Pancreas (tissue), 10 donors: ENCODE results near the gene ETS2. TPM values are rescaled to one million over a fixed set of nuclear protein-coding genes. Genes with fewer than 3 reads are reported as not detected.

Source experiments
- ATAC-seq, 4 donors: fragments of 200-7000 bp; cut with Tn5 transposase; one replicate each; pipeline versions ENCODE4 v1.8.0 to v1.9.1; 2020; ENCODE audit warnings: mild to moderate bottlenecking in 4 of 4, moderate library complexity in 4 of 4
- DNase-seq, 6 donors: peaks; one replicate each; pipeline ENCODE4 v3.0.0-alpha.2; 2020
- FAIRE-seq: peaks from 2 replicates; lab custom pipeline; 2012; peaks lifted over from hg19 to GRCh38; lab: Jason Lieb, UNC
- H3K27ac ChIP-seq, 4 donors: fragments of 200-600 bp; sonication (generic); 1 replicate in 3 of 4; 2 replicates in 1 of 4; pipeline versions ENCODE4 v1.5.0 to v1.8.0; 2020
- H3K27me3 ChIP-seq, 4 donors: fragments of 200-600 bp; one replicate each; pipeline ENCODE4 v1.8.0; 2021
- H3K36me3 ChIP-seq, 3 donors: fragments of 200-600 bp; sonication (generic) in 1 of 3; one replicate each; pipeline versions ENCODE4 v1.5.0 to v1.8.0; 2020 to 2021
- H3K4me1 ChIP-seq, 3 donors: fragments of 200-600 bp; one replicate each; pipeline ENCODE4 v1.8.0; 2021
- H3K4me3 ChIP-seq, 4 donors: fragments of 200-600 bp; sonication (generic) in 2 of 4; one replicate each; pipeline versions ENCODE4 v1.5.0 to v1.8.0; 2020 to 2021
- H3K9me3 ChIP-seq, 4 donors: fragments of 200-600 bp; one replicate each; pipeline ENCODE4 v1.8.0; 2021
- WGBS, 2 donors: extraction: QIAGEN DNeasy Blood & Tissue Kit; methylation state at CpG; one replicate each; pipeline ENCODE4 v1.1.7; 2013; 5-methylcytosine and 5-hydroxymethylcytosine counted together
- intact Hi-C, 3 donors: fragments of 100-400 bp; cut with DNase I; formaldehyde crosslinking; loops; one replicate each; pipeline versions ENCODE4 v1.11.1 to v1.14.2; 2022
- polyA plus RNA-seq, 2 donors: library from polyadenylated mRNA; stranded (reverse); fragments of 200-250 nt; gene quantifications; one replicate each; pipeline ENCODE4 v1.2.3, GENCODE V29; 2013
- total RNA-seq, 6 donors: library from RNA; stranded (reverse); fragmentation: NEBNext Ultra II Directional in 4 of 6; extraction: Animal tissue kit (Norgen Biotek cat#: 25700) in 4 of 6; gene quantifications; one replicate each; pipeline versions ENCODE4 v1.2.1 to v1.2.4, GENCODE V29; 2021 to 2023
- TF ChIP-seq, protein P1 (sequence below), 4 donors: fragments of 200-600 bp; sonication (generic) in 3 of 4; IDR thresholded peaks; one replicate each; pipeline versions ENCODE4 v1.5.0 to v1.8.0; 2021; ENCODE audit warnings: antibody characterized with exemption in 4 of 4
- donor health status: healthy with polysubstance abuse.
- donor health status: DM: no; HTN: no; CAD: no; lungs with moderate emphysema.
- donor health status: DM: no; HTN: no; CAD: no.
- donor health status: control.
- donor health status: control.
- donor health status: Bipolar disorder and iron deficiency.
- donor health status: DM: yes; HTN: yes; CAD: no.
- donor health status: DM: no; HTN: no; CAD: no.
- donor health status: DM: no; HTN: no; CAD: no.
- donor health status: DM: yes; HTN: yes; CAD: no.

The ETS2 gene
- 10 to 100 TPM; 11.6 to 30.0 (median 17.9) TPM for total RNA-seq
- 10 to 100 TPM; 10.6 to 26.3 TPM for polyA plus RNA-seq

DNA sequence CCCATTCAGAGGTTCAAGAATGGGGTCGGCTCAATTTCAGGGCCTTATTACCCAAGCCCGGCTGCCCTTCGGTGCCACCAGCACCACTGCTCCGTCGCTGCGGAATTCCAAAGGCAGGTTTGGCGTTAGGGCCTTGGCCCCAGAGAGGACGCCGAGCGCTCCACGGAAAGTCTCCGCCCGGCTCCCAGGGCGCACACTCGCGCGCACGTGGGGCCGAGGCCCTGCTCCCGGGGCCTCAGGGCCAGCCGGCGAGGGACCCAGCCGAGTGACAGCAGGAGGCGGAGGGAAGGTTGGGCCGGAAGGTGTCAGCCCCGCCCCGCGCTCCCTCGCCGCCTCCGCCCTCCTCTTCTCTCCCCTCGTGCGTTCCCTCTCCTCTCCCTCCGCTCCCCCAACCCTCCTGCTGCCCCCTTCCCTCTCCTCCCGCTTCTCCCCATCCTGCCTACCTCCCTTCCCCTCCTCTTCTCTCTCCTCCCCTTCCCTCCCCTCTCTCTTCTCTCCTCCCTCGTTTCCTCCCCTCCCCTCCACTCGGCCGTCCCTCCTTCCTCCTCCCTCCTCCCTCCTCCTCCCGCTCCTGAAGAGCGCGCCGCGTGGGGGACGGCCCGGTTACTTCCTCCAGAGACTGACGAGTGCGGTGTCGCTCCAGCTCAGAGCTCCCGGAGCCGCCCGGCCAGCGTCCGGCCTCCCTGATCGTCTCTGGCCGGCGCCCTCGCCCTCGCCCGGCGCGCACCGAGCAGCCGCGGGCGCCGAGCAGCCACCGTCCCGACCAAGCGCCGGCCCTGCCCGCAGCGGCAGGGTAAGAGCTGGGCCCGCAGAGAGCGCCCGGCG lies at the start of gene ETS2:
TSS of gene ETS2 (plus strand) at position 602 of the 825 bp plus-strand sequence. CDS start 4,106 bp downstream, outside the sequence.
- H3K4me3 ChIP-seq = peak within 1 kb of the TSS; percentile 66 to 87 (median 76)
- 1% methylated on average over 49 to 76 of the region's 76 CpGs for WGBS, 2 donors
- H3K27me3 ChIP-seq = no peaks in the 10 kb centered on the region
- FAIRE-seq = no peak
- TF ChIP-seq, protein P1, sequence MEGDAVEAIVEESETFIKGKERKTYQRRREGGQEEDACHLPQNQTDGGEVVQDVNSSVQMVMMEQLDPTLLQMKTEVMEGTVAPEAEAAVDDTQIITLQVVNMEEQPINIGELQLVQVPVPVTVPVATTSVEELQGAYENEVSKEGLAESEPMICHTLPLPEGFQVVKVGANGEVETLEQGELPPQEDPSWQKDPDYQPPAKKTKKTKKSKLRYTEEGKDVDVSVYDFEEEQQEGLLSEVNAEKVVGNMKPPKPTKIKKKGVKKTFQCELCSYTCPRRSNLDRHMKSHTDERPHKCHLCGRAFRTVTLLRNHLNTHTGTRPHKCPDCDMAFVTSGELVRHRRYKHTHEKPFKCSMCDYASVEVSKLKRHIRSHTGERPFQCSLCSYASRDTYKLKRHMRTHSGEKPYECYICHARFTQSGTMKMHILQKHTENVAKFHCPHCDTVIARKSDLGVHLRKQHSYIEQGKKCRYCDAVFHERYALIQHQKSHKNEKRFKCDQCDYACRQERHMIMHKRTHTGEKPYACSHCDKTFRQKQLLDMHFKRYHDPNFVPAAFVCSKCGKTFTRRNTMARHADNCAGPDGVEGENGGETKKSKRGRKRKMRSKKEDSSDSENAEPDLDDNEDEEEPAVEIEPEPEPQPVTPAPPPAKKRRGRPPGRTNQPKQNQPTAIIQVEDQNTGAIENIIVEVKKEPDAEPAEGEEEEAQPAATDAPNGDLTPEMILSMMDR (IDR thresholded peaks at IDR 0.05) = peak in 1 of 4 donors; percentile 3
- peak; percentile 87 to 94 (median 91) for DNase-seq
- peak within 1 kb of the TSS; percentile 56 to 90 (median 87) for H3K27ac ChIP-seq
- H3K9me3 ChIP-seq = no peaks in the 10 kb centered on the region
- intact Hi-C loops = loop anchor here in 1 of 3 donors (10.0 kb wide), 1 partner anchor 71 kb away; no protein-coding TSS in a partner anchor
- no peaks in the 10 kb centered on the region for H3K36me3 ChIP-seq
- H3K4me1 ChIP-seq = no peaks in the 10 kb centered on the region
- ATAC-seq = peak; percentile 87 to 93 (median 89)

- no peak overlapping the region for H3K4me3 ChIP-seq
- intact Hi-C loops = no loop called here
- TF ChIP-seq, protein P1 (IDR thresholded peaks at IDR 0.05) = no peak
- no peaks in the 10 kb centered on the region for H3K36me3 ChIP-seq
- FAIRE-seq (no peak), ATAC-seq (no peak), DNase-seq (no peak)
- no peaks in the 10 kb centered on the region for H3K9me3 ChIP-seq
- H3K27ac ChIP-seq = no peak overlapping the region
- no peaks in the 10 kb centered on the region for H3K4me1 ChIP-seq
- WGBS, 2 donors = 69 to 86% methylated on average over 3 of the region's 3 CpGs
- no peaks in the 10 kb centered on the region for H3K27me3 ChIP-seq
Observed at GRCh38 chr21:38756746-38757145, 49.0 kb upstream of the ETS2 start.

DNA sequence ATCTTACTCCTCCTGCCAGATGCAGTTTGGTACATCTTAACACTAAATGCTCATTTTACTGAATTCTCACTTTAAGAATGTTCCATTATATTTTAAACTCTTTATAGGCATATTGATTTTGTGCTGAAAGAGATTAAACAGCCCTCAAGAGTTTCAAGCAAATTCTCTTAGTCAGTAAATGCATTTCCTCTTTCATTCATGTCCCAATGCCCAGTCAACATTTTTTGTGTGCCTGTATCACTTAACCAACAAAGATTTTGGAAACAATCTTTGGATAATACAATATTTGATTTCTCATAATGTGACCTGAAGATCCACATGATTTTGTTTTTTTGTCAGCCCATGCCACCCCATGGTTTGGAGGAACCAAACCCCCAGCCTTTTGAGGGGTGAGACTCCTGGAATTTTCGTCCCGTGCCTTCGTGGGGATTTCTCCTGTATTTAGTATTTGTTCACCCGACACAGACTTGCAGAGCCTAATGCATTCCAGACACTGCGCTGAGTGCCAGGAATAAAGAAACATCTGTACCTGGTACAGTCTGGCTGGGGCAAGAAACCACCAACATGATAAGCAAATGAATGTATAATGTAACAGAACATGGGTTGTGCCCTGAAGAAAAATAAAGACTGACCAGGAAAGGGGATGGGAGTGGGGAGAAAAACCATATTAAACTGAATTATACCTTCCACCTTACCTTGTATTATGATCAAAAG lies 47.1 kb upstream of the ETS2 start:
- H3K9me3 ChIP-seq = no peaks in the 10 kb centered on the region
- FAIRE-seq = no peak
- no peaks in the 10 kb centered on the region for H3K36me3 ChIP-seq
- 21 to 27% methylated on average over 5 of the region's 5 CpGs for WGBS, 2 donors
- intact Hi-C loops = no loop called here
- H3K27ac ChIP-seq = peak overlapping the region in 2 of 4 donors; percentile 13 to 46
- no peaks in the 10 kb centered on the region for H3K4me1 ChIP-seq
- DNase-seq = no peak
- H3K4me3 ChIP-seq = no peak overlapping the region
- ATAC-seq = peak in 2 of 4 donors; percentile 50 to 58
- no peaks in the 10 kb centered on the region for H3K27me3 ChIP-seq
- TF ChIP-seq, protein P1 (IDR thresholded peaks at IDR 0.05) = no peak

GRCh38 chr21:38759413-38759812 lies 46.3 kb upstream of the ETS2 start:
- FAIRE-seq = no peak
- Histone ChIP-seq H3K27ac (no peak overlapping the region), H3K4me1 (no peaks in the 10 kb centered on the region), H3K9me3 (no peaks in the 10 kb centered on the region), H3K36me3 (no peaks in the 10 kb centered on the region), H3K4me3 (no peak overlapping the region), H3K27me3 (no peaks in the 10 kb centered on the region)
- ATAC-seq = no peak
- TF ChIP-seq, protein P1 (IDR thresholded peaks at IDR 0.05) = no peak
- no peak for DNase-seq
- intact Hi-C loops = no loop called here
- WGBS, 2 donors = 46 to 53% methylated on average over 6 of the region's 6 CpGs
